HG03342 (cell line): Measurements from ENCODE around the gene ITPRIP.

Experiments used
- ATAC-seq: cut with Tn5 transposase; IDR thresholded peaks from one replicate; pipeline ENCODE4 v1.9.1; 2021; ENCODE audit warnings: mild to moderate bottlenecking, moderate library complexity; ENCODE audit not compliant: unreplicated experiment

Gene ITPRIP

GRCh38 chr10:104291439-104291951 is 46.8 kb downstream of the ITPRIP start:
- ATAC-seq: peak; percentile 98

- ATAC-seq: no peak
These were observed 49.9 kb downstream of the ITPRIP start for GRCh38 chr10:104288355-104288754.

GRCh38 chr10:104286939-104287338 is 51.3 kb downstream of the ITPRIP start:
- ATAC-seq: no peak

- ATAC-seq: no peak
These were observed 53.4 kb downstream of the ITPRIP start for GRCh38 chr10:104284846-104285245.

- no peak for ATAC-seq
These were observed 56.6 kb downstream of the ITPRIP start for GRCh38 chr10:104281694-104282093.

GRCh38 chr10:104279550-104280259 is 58.6 kb downstream of the ITPRIP start:
- no peak for ATAC-seq

- ATAC-seq: no peak
These were observed 60.5 kb downstream of the ITPRIP start for GRCh38 chr10:104277785-104278184.

- ATAC-seq: no peak
These were observed 62.1 kb downstream of the ITPRIP start for GRCh38 chr10:104276192-104276591.

GRCh38 chr10:104274762-104275721 is 63.2 kb downstream of the ITPRIP start:
- ATAC-seq: peak; percentile 72

GRCh38 chr10:104273899-104274575 is 64.2 kb downstream of the ITPRIP start:
- ATAC-seq: no peak

- no peak for ATAC-seq
These were observed 65.0 kb downstream of the ITPRIP start for GRCh38 chr10:104273286-104273685.

GRCh38 chr10:104268713-104269645 is 69.3 kb downstream of the ITPRIP start, which contains the start of gene GSTO2:
Gene GSTO2, plus strand, starts transcription at chr10:104269184. Its CDS starts 5,732 bp downstream, at chr10:104274916.
- ATAC-seq: peak; percentile 98

GRCh38 chr10:104268405-104268712 is 69.9 kb downstream of the ITPRIP start:
- no peak for ATAC-seq

GRCh38 chr10:104267721-104268404 is 70.4 kb downstream of the ITPRIP start:
- ATAC-seq: no peak

GRCh38 chr10:104264783-104265182 is 73.5 kb downstream of the ITPRIP start:
- ATAC-seq: no peak

- ATAC-seq: no peak
These were observed 76.2 kb downstream of the ITPRIP start for GRCh38 chr10:104262055-104262454.

- no peak for ATAC-seq
These were observed 77.5 kb downstream of the ITPRIP start for GRCh38 chr10:104260775-104261115.

- no peak for ATAC-seq
These were observed 78.1 kb downstream of the ITPRIP start for GRCh38 chr10:104259999-104260774.
